Nucleus accumbens (tissue), 56 donors: Measurements from ENCODE around the gene JCHAIN.
"Not testable (repeated sequence)": the region's sequence is repeated elsewhere in the genome, so short reads cannot be mapped to it uniquely, and the experiment has no call there.

ENCODE experiments used
- DNase-seq, 56 donors: peaks; one replicate each; lab custom pipeline; 2025; lab: John Stamatoyannopoulos, UW

Gene JCHAIN

GRCh38 chr4:70691661-70692060, 25.4 kb upstream of the JCHAIN start:
- no peak for DNase-seq

DNA sequence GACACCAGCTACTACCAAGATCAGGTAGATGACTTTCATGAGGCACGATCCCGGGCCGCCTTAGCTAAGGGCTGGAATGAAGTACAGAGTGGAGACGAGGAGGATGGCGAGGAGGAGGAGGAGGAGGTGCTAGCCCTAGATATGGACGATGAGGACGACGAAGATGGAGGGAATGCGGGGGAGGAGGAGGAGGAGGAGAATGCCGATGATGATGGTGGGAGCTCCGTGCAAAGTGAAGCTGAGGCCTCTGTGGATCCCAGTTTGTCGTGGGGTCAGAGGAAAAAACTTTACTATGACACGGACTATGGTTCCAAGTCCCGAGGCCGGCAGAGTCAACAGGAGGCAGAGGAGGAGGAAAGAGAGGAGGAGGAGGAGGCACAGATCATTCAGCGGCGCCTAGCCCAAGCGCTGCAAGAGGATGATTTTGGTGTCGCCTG, 22.5 kb upstream of the JCHAIN start:
- DNase-seq = peak in 10 of 56 donors; percentile 10 to 54 (median 34)

- DNase-seq = peak; percentile 80 to 100 (median 95)
Measured at GRCh38 chr4:70687821-70688794, 21.8 kb upstream of the JCHAIN start, which contains the start of gene UTP3. TSS of gene UTP3 (plus strand) at chr4:70688532. CDS start at chr4:70688678, 146 bp downstream.

GRCh38 chr4:70687392-70687791, 21.1 kb upstream of the JCHAIN start:
- peak in 2 of 56 donors; percentile 22 to 40 for DNase-seq

- DNase-seq = not testable (repeated sequence)
Measured at GRCh38 chr4:70682142-70682541, 15.8 kb upstream of the JCHAIN start.

DNA sequence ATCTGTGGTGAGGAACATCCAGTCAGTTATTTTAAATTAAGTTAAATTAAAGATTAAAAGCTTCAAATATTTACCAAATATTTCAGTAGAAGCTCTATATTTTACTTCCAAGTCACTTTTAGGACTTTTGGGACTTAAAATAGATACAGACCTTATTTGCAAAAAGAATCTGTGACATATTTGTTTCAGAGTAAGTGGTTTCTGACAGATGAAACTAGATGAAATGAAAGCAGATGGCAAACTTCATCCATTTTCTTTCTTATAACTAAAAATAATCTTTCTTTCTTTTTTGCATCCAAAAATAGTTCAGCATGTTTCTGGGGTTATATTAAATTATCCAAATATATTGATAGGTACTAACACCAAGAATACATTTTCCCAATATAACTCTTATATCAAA, 15.4 kb upstream of the JCHAIN start:
- DNase-seq = no peak

DNA sequence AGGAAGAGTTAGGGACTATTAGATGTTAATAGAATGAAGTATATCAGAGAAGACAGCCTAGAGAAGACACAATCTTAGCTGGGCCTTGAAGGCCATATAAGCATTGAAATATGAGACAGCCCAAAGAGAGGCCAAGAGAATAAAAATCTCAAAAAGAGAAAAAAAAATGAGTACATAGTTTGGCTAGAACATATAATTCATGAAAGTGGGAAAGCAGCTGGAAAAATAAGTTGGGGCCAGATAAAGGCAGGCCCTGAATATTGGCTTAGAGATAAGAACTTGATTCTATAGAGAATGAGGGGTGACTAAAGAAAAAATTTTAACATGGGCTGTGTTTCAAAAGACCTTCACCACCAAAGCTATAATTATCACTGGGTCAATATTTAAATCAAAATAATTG, 14.6 kb upstream of the JCHAIN start:
- DNase-seq = no peak

DNA sequence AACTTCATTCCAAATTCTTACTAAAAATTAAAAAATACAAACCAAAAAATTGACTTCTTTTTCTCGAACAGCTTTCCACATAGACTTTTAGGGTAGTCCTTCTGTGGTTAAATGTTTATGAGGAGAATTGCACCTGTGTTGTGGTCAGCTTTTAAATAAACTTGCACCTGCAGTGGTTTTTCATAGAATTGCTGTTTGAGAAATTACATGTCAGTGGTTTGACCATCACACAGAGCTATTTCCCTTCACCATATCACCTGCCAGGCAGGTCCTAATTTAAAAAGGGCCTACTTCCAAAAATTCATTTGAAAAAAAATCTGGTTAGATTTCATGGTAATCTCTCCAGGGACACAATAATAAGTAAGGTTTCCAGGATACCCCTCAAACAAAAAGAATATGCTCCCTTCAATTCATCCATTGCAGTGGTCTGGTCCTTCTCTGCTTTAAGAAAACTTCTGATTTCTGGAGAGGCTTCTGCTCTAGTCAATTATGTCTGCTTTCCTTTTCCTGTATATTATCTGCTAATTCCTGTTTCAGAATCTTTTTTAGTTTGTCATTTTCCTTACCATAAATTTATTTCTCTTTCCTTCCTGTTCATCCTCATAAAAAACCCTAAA, 12.2 kb upstream of the JCHAIN start:
- no peak for DNase-seq

DNA sequence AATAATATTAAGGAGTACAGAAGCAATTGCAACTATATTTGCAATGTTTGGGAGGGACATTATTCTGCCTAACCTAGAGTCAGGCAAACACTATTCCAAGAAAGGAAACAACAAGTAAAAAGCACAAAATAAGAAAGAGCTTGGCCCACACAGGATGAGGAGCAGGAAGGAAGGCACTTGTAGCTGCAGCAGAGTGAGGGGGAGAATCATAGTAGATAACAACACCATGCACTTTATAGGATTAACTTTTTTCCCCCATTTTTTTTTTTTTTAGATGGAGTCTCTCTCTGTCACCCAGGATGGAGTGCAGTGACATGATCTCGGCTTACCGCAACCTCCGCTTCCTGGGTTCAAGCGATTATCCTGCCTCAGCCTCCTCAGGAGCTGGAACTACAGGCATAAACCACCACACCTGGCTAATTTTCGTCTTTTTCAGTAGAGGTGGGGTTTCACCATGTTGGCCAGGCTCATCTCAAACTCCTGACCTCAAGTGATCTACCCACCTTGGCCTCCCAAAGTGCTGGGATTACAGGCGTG, 10.3 kb upstream of the JCHAIN start:
- DNase-seq = no peak

DNA sequence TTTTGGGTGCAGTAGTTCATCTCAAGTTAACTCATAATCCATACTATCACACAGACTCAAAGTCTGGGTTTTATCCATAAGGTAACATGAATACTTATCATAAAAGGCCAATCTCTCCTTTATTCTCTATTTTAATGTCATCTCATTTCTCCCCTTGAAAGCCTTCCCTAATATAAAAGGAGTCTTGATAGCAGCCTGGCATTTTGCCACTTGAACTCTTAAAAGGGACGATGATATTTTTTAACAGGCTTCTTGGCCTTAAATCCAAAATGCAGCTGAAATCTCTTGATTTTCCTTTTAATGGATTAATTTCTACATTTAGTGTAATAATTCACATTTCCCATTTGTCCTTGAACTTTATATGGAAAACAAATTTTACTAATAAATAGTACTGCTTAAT, 8.4 kb upstream of the JCHAIN start:
- no peak for DNase-seq

GRCh38 chr4:70674191-70674590, 7.9 kb upstream of the JCHAIN start:
- DNase-seq = no peak

- DNase-seq = no peak
Measured at GRCh38 chr4:70671091-70671490, 4.8 kb upstream of the JCHAIN start.

DNA sequence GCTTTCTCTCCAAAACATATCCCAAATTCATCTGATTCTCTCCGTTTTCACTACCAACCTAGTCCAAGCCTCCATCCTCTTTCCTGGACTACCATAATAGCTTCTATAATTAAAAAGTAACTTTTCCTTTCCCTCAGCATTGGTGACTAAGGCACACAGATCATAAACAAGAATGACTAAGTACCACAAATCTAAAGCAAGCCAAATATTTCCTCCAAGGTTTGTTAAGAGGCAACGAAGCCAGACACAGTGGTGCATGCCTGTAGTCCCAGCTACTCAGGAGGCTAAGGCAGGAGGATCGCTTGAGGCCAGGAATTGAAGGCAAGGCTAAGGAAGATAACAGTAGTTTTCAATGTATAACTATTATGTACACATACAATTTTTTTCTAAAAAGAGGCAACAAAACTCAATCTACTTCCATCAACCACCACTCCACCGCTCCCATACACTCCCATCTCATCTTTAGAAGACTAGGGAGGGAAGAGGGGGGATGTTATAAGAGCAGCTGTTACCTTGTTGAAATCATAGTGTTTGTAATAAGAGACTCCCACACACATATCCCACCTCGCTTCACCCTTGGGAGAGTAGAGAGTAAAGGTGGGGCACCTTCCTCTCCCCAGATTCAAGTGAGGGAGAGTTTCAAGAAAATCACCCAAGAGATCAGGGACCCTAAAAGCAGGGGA, 4.2 kb upstream of the JCHAIN start:
- no peak for DNase-seq

DNA sequence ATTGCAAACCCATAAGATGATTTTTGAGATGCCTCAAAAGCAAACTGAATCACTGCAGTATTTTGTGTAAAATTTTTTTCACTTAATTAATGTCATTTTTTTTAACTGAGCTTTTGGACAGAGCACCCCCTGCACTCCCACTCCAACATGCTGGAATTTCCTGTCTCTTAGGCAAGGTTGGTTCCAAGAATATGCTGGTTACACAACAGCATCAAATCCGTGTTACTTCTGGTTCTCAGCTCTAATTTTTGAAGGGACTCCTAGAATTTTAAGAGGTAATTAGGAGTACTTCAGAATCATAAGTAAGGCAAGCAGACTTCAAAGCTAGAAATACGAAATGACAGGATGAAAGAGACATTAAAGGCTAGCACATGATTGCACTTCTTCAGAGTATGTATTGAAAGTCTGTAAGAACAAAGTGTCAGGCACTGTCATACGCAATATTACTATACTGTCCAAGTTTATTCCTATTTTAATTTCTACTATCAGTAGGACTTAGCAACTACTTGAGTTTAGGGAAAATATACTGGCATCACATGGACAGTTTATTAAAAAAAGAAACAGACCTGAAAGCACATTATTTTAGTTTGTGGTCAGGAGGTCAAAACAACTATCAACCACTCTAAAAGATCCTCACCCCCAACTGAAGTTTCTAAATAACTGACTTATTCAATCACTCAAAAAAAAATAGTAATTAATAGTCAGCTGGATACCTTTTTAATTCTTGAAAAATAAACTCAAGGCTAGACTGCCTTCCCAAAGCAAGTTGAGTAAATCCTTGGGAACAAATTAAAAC, 1.6 kb upstream of the JCHAIN start:
- no peak for DNase-seq

DNA sequence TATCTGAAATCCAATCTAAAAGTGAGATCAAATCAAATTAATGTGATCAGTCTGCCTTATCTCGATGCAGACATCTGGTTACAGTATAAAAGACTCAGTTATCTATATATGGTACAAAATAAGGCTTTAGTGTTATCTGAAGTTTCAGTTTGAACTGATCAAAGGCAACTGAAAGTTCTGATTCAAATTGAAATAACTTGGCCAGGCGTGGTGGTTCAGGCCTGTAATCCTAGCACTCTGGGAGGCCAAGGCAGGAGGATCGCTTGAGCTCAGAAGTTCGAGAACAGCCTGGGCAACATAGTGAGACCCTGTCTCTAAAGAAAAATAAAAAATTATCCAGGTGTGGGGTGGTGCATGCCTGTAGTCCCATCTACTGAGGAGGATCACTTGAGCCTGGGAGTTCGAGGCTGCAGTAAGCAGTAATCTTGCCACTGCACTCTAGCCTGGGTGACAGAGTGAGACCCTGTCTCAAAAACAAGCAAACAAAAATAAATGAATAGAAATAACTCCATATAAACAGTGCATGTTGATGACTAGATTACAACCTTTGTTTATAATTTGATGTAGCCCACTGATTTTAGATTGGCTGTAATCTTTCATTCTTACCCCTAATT, 4.9 kb downstream of the JCHAIN start:
- not testable (repeated sequence) for DNase-seq

DNA sequence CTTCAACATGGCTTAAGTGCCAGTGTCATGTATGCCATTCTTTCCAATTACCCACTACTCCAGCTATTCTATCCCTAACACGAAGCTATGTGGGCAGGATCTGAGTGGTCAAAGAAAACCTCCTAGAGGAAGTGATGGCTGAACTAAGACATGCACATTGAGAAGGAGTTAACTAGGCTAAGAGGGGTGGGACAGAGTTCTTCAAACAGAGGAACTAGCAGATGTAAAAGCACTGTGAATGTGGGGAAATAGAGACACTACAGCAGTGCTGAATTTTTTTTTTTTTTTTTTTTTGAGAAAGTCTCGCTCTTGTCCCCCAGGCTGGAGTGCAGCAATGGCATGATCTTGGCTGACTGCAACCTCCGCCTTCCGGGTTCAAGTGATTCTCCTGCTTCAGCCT, 6.2 kb downstream of the JCHAIN start:
- DNase-seq = no peak

DNA sequence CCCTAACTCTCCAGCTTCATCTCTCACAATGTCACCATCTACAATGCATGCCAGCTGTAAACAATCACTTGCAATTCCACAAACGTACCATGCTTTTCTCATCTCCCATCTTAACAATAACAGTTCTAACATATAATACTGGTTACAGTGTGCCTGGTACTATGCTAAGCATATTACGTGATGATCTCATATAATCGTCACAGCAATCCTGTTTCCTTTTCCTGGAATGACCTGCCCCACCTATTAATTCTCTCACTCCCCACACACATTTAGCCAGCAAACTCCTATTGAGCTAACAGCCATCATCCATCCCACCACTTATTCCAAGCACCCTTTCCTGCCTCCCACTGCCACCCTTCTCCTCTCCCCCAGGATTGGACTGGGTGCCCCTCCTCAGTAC, 7.9 kb downstream of the JCHAIN start:
- DNase-seq = no peak

DNA sequence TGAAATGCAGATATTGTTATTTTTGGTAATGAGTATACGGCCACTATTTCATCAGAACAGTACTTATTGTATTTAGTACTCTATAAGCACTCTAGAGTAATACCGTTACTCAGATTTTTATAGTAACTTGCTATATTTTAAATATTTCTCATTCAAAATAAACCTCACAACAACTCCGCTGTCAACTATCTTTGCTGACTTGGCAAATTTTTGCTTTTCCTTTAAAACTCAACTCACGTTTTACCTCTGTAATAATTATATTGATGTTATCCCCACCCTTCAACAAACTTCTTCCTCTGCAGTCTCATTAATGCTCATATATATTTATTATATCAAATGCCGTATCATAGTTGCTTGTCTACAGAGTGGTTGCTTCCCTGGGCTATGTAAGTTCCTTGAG, 9.0 kb downstream of the JCHAIN start:
- DNase-seq = no peak

DNA sequence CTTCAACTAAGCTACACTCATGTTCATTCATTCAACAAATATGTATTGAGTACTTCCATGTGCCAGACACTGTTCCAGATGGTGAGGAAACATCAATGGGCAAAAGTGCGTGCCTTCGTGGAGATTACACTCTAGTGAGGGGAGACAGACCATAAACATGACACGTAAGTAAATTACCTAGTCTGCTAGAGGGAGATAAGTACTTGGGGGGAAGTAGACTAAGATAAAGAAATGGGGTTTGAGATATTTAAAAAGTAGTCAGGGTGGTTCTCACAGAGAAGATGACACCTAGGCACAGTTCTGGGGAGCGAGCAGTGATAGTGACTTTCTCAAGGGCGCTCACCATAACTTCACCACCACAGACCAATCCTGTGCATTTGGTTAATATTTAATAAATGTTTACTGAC, 11.7 kb downstream of the JCHAIN start:
- no peak for DNase-seq
